ENCODE measurements around the gene GAS2L2. TPM values are rescaled to one million over a fixed set of nuclear protein-coding genes. Genes with fewer than 3 reads are reported as not detected.

The GAS2L2 gene
- total RNA-seq, 2 donors from 2014 or later: 0.09 TPM; not detected in 1

DNA sequence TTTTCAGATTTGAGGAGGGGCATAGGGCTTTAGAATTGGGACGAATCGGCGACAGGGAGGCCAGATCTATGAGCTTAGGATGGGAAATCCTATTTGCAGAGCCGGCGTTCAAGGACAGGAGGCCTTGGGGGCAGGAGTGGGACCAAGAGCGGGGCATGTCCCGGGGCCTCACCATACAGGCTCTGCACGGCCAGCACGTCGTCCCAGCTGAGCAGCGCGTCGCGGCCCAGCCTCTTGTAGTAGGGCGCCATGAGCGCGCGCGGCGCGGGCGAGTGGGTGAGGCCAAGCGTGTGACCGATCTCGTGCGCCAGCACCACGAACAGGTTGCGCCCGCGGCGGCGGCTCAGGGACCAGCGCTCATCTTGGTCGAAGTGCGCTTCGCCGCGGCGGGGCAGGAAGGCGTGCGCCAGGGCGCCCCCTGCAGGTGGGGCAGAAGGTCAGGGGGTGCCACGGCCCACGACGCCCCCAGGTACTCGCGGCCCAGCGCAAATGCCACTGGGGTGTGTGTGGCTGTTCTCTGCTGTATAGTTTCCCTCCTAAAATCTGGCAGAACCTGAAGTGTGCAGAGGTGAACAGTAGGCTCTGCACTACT lies 17.0 kb upstream of the GAS2L2 start:
- Mint-ChIP-seq H3K27ac (no peak overlapping the region), H3K4me3 (no peak overlapping the region), H3K27me3 (ENCODE audit: insufficient read depth) (peaks cover 28% of the 10 kb centered on the region), H3K4me1 (peaks cover 12% of the 10 kb centered on the region), H3K9me3 (no peaks in the 10 kb centered on the region), H3K36me3 (ENCODE audit: low read depth) (no peaks in the 10 kb centered on the region)
- TF ChIP-seq, protein P1, sequence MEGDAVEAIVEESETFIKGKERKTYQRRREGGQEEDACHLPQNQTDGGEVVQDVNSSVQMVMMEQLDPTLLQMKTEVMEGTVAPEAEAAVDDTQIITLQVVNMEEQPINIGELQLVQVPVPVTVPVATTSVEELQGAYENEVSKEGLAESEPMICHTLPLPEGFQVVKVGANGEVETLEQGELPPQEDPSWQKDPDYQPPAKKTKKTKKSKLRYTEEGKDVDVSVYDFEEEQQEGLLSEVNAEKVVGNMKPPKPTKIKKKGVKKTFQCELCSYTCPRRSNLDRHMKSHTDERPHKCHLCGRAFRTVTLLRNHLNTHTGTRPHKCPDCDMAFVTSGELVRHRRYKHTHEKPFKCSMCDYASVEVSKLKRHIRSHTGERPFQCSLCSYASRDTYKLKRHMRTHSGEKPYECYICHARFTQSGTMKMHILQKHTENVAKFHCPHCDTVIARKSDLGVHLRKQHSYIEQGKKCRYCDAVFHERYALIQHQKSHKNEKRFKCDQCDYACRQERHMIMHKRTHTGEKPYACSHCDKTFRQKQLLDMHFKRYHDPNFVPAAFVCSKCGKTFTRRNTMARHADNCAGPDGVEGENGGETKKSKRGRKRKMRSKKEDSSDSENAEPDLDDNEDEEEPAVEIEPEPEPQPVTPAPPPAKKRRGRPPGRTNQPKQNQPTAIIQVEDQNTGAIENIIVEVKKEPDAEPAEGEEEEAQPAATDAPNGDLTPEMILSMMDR (conservative IDR thresholded peaks at IDR 0.05): peak; percentile 63
- 94 to 95% methylated on average over 22 to 48 of the region's 48 CpGs for WGBS, 2 experiments (ENCODE audit: insufficient coverage in 1 of 2, insufficient read length in 1 of 2)
- H3K4me1 ChIP-seq (ENCODE audit: control insufficient read depth, insufficient read depth, low read length): no peaks in the 10 kb centered on the region
- H3K36me3 ChIP-seq (ENCODE audit: control insufficient read depth, insufficient read depth, low read length): no peaks in the 10 kb centered on the region
- H3K9ac ChIP-seq (ENCODE audit: extremely low read depth, low read length, poor library complexity, severe bottlenecking): no peak overlapping the region
- H3K27me3 ChIP-seq (ENCODE audit: control insufficient read depth, insufficient read depth, low read length, poor library complexity, severe bottlenecking): no peaks in the 10 kb centered on the region
- no peak for DNase-seq
- H3K27ac ChIP-seq (ENCODE audit: low read depth, low read length): no peak overlapping the region
- H3K9me3 ChIP-seq (ENCODE audit: control insufficient read depth, low read length): no peaks in the 10 kb centered on the region
- H3K4me3 ChIP-seq (ENCODE audit: low read length): no peak overlapping the region

DNA sequence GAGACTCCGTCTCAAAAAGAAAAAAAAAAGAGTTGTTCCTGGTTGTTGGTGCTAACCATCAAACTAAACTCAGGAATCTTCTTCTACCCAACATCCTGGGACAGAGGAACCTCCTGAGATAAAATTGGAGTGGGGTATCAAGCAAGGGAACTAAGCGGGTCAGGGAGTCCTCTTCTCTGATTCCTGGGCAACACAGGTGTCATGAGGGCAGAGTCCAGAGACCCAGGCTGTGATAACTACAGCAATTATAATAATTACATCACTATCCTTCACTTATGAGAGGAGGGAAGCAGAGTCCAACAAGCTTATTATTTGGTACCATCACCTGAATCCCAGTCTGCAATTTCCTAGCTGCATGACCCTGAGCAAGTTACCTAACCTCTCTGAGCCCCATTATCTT lies 15.8 kb upstream of the GAS2L2 start:
- Histone ChIP-seq H3K9me3 (ENCODE audit: control insufficient read depth, low read length) (no peaks in the 10 kb centered on the region), H3K27ac (ENCODE audit: low read depth, low read length) (no peak overlapping the region)
- no peaks in the 10 kb centered on the region for H3K9me3 Mint-ChIP-seq

GRCh38 chr17:35766903-35767510 lies 14.0 kb upstream of the GAS2L2 start:
- TF ChIP-seq, protein P1 (conservative IDR thresholded peaks at IDR 0.05): peak; percentile 69
- H3K9me3 Mint-ChIP-seq: no peaks in the 10 kb centered on the region
- H3K4me1 ChIP-seq (ENCODE audit: control insufficient read depth, insufficient read depth, low read length): no peaks in the 10 kb centered on the region
- H3K9ac ChIP-seq (ENCODE audit: extremely low read depth, low read length, poor library complexity, severe bottlenecking): no peak overlapping the region
- no peak overlapping the region for H3K27ac ChIP-seq (ENCODE audit: low read depth, low read length)
- H3K27me3 ChIP-seq (ENCODE audit: control insufficient read depth, insufficient read depth, low read length, poor library complexity, severe bottlenecking): no peaks in the 10 kb centered on the region
- WGBS, 2 experiments (ENCODE audit: insufficient coverage in 1 of 2, insufficient read length in 1 of 2): 76 to 83% methylated on average over 3 to 6 of the region's 7 CpGs
- H3K4me3 ChIP-seq (ENCODE audit: low read length): no peak overlapping the region
- no peak overlapping the region for H3K4me3 Mint-ChIP-seq
- H3K27ac Mint-ChIP-seq: no peak overlapping the region
- DNase-seq: peak; percentile 57
- H3K36me3 ChIP-seq (ENCODE audit: control insufficient read depth, insufficient read depth, low read length): no peaks in the 10 kb centered on the region
- peaks cover 6% of the 10 kb centered on the region for H3K4me1 Mint-ChIP-seq
- H3K27me3 Mint-ChIP-seq (ENCODE audit: insufficient read depth): peaks cover 35% of the 10 kb centered on the region
- H3K36me3 Mint-ChIP-seq (ENCODE audit: low read depth): no peaks in the 10 kb centered on the region
- H3K9me3 ChIP-seq (ENCODE audit: control insufficient read depth, low read length): no peaks in the 10 kb centered on the region

More for the DNA sequence above, 15.8 kb upstream of the GAS2L2 start:
- no peak overlapping the region for H3K9ac ChIP-seq (ENCODE audit: extremely low read depth, low read length, poor library complexity, severe bottlenecking)
- H3K4me1 Mint-ChIP-seq: peaks cover 9% of the 10 kb centered on the region
- no peak overlapping the region for H3K27ac Mint-ChIP-seq
- no peak overlapping the region for H3K4me3 Mint-ChIP-seq
- TF ChIP-seq, protein P1 (conservative IDR thresholded peaks at IDR 0.05): no peak
- no peaks in the 10 kb centered on the region for H3K4me1 ChIP-seq (ENCODE audit: control insufficient read depth, insufficient read depth, low read length)
- no peaks in the 10 kb centered on the region for H3K27me3 ChIP-seq (ENCODE audit: control insufficient read depth, insufficient read depth, low read length, poor library complexity, severe bottlenecking)
- no peaks in the 10 kb centered on the region for H3K36me3 ChIP-seq (ENCODE audit: control insufficient read depth, insufficient read depth, low read length)
- H3K27me3 Mint-ChIP-seq (ENCODE audit: insufficient read depth): peaks cover 33% of the 10 kb centered on the region
- DNase-seq: no peak
- H3K36me3 Mint-ChIP-seq (ENCODE audit: low read depth): no peaks in the 10 kb centered on the region
- no peak overlapping the region for H3K4me3 ChIP-seq (ENCODE audit: low read length)
- WGBS, 2 experiments (ENCODE audit: insufficient coverage in 1 of 2, insufficient read length in 1 of 2): 100% methylated on average over 1 of the region's 2 CpGs
